ENCODE measurements around the gene MYH9. TPM values are rescaled to one million over a fixed set of nuclear protein-coding genes. Genes with fewer than 3 reads are reported as not detected.
"Not testable (repeated sequence)": the region's sequence is repeated elsewhere in the genome, so short reads cannot be mapped to it uniquely, and the experiment has no call there.

Gene MYH9
- total RNA-seq = 973 TPM

- peak; percentile 100 for DNase-seq (ENCODE audit: low spot score)
- intact Hi-C loops (cut with DNase I) = loop anchor here (5.0 kb wide), 1 partner anchor 46 kb away; no protein-coding TSS in a partner anchor
- ATAC-seq = peak; percentile 98
Measured at GRCh38 chr22:36387959-36388726, at the start of gene MYH9. TSS of gene MYH9 (minus strand) at chr22:36387967. CDS start at chr22:36349236, 38,731 bp downstream.

- ATAC-seq (no peak), DNase-seq (ENCODE audit: low spot score) (no peak)
- intact Hi-C loops (cut with DNase I) = no loop called here
Measured at GRCh38 chr22:36435516-36436415, 48.0 kb upstream of the MYH9 start.

DNA sequence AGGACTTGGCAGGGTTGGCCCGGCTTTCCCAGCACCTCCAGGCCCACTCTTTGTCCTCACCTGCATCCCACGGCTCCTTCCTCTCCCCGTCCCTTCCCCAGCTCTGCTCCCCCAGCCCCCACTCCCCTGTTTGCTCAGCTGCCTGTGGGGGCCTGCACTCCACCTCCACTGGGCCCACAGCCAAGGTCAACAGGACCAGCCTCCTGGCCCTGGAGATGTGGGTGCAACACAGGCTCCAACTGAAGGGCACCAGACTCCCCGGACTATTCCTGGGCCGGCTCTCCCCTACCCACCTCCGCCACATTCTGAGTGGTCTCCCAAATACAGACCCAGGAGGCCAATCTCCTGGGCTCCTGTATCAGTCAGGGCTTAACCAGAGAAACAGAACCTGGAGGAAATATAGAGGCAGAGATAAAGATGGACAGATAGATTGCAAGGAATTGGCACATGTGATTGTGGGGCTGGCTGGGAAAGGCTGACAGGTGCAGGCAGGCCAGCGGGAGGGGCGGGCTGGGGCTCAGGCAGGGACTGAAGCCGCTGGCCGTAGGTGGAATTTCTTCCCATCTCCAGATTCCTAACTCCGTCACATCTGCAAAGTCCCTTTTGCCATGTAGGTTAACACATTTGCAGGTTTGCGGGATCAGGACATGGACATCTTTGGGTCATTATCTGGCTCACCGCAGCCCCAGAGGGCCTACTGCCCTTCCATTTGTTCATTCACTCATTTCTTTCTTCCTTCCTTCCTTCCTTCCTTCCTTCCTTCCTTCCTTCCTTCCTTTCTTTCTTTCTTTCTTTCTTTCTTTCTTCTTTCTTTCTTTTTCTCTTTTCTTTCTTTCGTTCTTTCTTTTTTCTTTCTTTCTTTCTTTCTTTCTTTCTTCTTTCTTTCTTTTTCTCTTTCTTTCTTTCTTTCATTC is 45.8 kb upstream of the MYH9 start:
- intact Hi-C loops (cut with DNase I) = no loop called here
- DNase-seq (ENCODE audit: low spot score) (no peak), ATAC-seq (peak; percentile 33)

DNA sequence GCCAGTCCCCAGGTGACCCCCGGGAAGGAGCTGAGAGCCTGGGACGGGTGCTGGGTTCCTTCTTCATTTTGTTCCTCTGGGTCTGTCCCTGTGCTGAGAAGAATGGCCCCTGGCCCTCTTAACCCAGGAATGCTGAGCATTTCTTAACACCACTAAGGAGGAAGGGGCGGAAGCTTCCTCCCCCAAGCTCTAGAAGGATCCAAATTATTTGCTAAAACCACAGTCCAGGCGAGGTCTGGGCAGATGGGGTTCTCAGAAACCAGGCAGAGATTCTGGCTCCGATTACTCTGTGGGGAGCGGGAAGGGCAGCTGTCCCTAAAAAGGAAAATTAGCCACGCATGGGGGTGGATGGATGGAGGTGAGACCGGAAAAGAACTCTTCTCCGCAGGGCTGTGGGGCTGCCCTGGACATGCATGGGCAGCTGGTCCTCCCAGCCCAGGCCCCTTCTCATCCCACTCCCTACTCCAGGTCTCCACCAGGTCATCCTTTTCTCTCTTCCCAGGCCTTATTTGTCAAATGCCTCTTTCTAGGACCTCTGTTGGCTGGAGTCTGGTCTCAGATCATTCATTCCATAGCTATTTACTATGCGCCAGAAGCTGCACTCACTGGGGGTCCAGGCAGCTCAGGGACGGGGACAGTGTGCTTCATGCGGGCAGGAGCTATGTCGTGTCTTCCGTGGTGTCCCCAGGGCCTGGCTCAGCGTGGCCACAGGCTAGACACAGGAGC is 45.0 kb upstream of the MYH9 start:
- DNase-seq (ENCODE audit: low spot score) (no peak), ATAC-seq (peak; percentile 10)
- intact Hi-C loops (cut with DNase I) = no loop called here

DNA sequence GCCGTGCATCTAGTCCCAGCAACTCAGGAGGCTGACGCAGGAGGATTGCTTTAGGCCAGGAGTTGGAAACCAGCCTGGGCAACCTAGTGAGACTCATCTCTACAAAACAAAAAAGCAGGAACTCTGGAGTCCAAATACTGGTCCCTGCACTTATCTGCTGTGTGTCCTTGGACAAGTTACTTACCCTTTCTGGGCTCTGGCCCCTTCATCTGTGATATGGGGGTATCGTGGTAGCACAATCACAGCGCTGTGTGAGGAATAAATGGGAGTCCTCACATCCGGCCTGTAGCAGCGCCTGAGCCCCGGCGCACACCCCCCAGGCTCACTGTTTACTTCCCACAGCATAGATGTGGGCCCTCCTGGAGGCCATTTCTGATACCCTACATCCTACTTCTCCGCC is 44.2 kb upstream of the MYH9 start:
- intact Hi-C loops (cut with DNase I) = no loop called here
- DNase-seq (ENCODE audit: low spot score) (no peak), ATAC-seq (peak; percentile 8)

- intact Hi-C loops (cut with DNase I) = no loop called here
- DNase-seq (ENCODE audit: low spot score) (no peak), ATAC-seq (no peak)
Measured at GRCh38 chr22:36430863-36431262, 43.1 kb upstream of the MYH9 start.

GRCh38 chr22:36427952-36428351 is 40.2 kb upstream of the MYH9 start:
- DNase-seq (ENCODE audit: low spot score); intact Hi-C loops (cut with DNase I); ATAC-seq: not testable (repeated sequence)

- ATAC-seq (peak; percentile 58), DNase-seq (ENCODE audit: low spot score) (no peak)
- intact Hi-C loops (cut with DNase I) = loop anchor here (1.0 kb wide), 1 partner anchor 34 kb away; no protein-coding TSS in a partner anchor
Measured at GRCh38 chr22:36425977-36426523, 38.3 kb upstream of the MYH9 start.

- DNase-seq (ENCODE audit: low spot score) (no peak), ATAC-seq (no peak)
- intact Hi-C loops (cut with DNase I) = no loop called here
Measured at GRCh38 chr22:36424901-36425579, 37.3 kb upstream of the MYH9 start.

DNA sequence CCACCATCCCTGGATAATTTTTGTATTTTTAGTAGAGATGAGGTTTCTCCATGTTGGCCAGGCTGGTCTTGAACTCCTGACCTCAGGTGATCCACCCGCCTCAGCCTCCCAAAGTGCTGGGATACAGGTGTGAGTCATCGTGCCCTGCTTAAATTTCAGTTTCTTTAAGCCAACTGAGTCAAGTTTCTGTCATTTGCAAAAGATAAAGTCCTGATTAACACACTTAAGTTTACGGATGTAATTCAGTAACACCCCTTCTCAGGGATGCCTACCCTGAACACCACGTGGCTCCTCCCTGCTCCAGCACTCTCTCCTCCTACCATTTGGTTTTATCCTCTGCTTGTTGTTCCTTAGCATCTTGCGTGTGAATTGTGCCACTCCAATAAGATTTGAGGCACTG is 36.7 kb upstream of the MYH9 start:
- DNase-seq (ENCODE audit: low spot score); ATAC-seq; intact Hi-C loops (cut with DNase I): not testable (repeated sequence)

DNA sequence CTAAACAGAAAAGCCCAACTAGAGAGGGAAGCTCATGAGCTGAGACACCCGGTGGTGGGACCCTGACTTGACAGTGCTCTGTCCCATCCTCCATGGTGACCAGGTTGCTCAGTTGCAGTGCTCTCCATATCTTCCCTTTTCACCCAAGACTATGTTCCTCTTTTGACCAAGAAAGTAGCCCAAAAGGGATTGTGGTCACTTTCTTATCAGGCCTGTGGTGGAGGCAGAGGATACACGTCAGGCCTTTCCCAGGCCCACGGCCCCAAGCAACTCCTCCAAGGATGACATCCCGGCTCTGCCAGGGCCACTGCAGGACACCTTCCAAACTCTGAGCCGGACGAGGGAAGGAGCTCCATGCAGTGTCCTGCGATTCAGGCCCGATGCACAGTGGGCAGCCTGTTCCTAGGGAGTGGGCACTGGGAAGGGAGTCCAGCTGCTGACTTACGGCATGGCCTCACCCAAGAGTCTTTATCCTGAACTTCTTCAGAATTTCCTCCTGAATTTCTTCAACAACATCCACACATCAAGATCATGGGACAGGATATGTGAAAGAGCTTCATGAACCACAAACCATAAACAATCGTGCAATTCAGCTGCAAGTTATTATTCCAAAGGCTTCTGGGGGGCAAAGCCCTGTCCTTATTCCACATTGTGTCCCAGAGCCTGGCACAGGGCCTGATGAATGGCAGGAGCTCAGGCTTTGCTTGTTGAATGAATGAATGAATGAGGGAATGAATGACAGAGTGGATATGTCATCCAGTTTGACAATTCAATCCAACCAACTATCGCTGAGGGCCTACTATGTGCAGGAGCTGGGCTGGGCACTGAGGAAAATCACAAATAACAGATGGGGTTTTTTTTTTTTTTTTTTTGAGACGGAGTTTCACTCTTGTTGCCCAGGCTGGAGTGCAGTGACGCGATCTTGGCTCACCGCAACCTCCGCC is 36.0 kb upstream of the MYH9 start:
- DNase-seq (ENCODE audit: low spot score) = no peak
- no peak for ATAC-seq
- intact Hi-C loops (cut with DNase I) = no loop called here

GRCh38 chr22:36422287-36423014 is 34.7 kb upstream of the MYH9 start:
- intact Hi-C loops (cut with DNase I) = no loop called here
- DNase-seq (ENCODE audit: low spot score) (no peak), ATAC-seq (no peak)

DNA sequence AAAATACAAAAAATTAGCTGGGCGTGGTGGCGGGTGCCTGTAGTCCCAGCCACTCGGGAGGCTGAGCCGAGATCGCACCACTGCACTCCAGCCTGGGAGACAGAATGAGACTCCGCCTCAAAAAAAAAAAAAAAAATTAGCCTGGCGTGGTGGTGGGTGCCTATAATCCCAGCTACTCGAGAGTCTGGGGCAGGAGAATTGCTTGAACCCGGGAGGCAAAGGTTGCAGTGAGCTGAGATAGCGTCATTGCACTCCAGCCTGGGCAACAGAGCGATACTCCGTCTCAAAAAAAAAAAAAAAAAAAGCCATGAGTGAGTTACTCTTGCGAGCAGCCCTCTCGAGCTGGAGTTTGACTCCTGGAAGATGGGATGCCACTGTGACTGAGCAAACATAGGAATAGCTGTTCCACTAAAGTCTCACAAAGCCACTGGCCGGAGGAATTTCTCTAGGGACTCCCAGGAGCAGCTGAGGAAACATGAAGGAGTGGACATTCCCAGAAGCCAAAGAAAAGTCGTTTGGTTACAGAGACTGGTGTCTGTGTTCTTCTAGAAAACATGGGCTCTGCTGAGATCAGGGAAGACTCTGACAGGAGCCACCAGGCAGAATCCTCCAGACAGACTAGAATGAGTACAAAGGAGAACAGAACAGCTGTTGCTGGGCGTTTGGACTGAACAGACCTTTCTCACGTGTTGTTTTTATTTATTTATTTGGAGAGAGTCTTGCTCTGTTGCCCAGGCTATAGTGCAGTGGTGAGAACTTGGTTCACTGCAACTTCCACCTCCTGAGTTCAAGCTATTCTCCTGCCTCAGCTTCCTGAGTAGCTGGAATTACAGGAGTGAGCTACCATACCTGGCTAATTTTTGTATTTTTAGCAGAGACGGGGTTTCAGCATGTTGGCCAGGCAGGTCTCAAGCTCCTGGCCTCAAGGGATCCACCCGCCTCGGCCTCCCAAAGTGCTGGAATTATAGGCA is 32.4 kb upstream of the MYH9 start:
- DNase-seq (ENCODE audit: low spot score) (no peak), ATAC-seq (peak; percentile 87)
- intact Hi-C loops (cut with DNase I) = no loop called here

- DNase-seq (ENCODE audit: low spot score) = peak; percentile 67
- intact Hi-C loops (cut with DNase I) = no loop called here
- peak; percentile 92 for ATAC-seq
Measured at GRCh38 chr22:36419177-36419911, 31.6 kb upstream of the MYH9 start.

All from sciatic nerve (tissue), 2 donors.